ENCODE measurements around the gene ZNF579.

ZNF579 gene

DNA sequence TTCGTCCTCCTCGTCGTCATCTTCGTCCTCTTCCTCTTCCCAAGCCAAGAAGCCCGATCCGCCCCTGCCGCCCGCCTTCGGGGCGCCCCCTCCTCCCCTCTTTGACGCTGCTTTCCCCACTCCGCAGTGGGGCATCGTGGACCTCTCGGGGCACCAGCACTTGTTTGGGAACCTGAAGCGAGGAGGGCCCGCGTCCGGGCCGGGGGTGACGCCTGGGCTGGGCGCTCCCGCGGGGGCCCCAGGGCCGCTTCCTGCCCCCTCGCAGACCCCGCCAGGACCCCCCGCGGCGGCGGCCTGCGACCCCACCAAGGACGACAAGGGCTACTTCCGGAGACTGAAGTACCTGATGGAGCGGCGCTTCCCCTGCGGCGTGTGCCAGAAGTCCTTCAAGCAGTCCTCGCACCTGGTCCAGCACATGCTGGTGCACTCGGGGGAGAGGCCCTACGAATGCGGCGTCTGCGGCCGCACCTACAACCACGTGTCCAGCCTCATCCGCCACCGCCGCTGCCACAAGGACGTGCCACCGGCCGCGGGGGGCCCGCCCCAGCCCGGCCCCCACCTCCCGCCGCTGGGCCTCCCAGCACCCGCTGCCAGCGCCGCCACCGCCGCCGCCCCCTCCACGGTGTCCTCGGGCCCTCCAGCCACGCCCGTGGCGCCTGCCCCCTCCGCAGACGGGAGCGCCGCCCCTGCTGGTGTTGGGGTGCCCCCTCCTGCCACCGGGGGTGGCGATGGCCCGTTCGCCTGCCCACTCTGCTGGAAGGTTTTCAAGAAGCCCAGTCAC is 33.5 kb upstream of the ZNF579 start:
- H3K4me2 ChIP-seq: no peak overlapping the region

DNA sequence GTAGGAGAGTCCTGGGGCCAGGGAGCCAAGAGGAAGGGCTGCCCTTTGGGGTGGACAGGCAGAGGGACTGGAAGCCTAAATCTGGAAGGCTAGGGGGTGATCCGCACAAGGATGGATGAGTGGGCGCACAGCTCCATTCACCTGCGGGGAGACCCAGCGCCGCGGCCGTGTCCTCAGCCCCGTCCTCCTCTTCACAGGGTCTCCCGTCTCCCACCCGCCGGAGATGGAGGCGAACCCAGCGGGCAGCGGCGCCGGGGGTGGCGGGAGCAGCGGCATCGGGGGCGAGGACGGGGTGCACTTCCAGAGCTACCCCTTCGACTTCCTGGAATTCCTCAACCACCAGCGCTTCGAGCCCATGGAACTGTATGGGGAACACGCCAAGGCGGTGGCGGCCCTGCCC is 32.7 kb upstream of the ZNF579 start:
- Histone ChIP-seq H3K27ac (no peak overlapping the region), H3K27me3 (ENCODE audit: insufficient read depth, low read depth) (no peaks in the 10 kb centered on the region), H3K9ac (no peak overlapping the region), H3K4me1 (ENCODE audit: low read depth, poor library complexity, severe bottlenecking) (peaks cover 14% of the 10 kb centered on the region), H4K20me1 (ENCODE audit: insufficient read depth) (no peaks in the 10 kb centered on the region), H2AFZ (ENCODE audit: low read depth) (no peak overlapping the region), H3K4me3 (IDR thresholded peaks at IDR 0.05; ENCODE audit: insufficient read depth, low read depth, low read length) (no peak overlapping the region), H3K4me2 (no peak overlapping the region), H3K36me3 (ENCODE audit: insufficient read depth) (no peaks in the 10 kb centered on the region), H3K79me2 (ENCODE audit: insufficient read depth, low read depth) (no peaks in the 10 kb centered on the region)
- TF ChIP-seq, protein P1, sequence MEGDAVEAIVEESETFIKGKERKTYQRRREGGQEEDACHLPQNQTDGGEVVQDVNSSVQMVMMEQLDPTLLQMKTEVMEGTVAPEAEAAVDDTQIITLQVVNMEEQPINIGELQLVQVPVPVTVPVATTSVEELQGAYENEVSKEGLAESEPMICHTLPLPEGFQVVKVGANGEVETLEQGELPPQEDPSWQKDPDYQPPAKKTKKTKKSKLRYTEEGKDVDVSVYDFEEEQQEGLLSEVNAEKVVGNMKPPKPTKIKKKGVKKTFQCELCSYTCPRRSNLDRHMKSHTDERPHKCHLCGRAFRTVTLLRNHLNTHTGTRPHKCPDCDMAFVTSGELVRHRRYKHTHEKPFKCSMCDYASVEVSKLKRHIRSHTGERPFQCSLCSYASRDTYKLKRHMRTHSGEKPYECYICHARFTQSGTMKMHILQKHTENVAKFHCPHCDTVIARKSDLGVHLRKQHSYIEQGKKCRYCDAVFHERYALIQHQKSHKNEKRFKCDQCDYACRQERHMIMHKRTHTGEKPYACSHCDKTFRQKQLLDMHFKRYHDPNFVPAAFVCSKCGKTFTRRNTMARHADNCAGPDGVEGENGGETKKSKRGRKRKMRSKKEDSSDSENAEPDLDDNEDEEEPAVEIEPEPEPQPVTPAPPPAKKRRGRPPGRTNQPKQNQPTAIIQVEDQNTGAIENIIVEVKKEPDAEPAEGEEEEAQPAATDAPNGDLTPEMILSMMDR (conservative IDR thresholded peaks at IDR 0.05; ENCODE audit: low read depth, low read length): no peak

More for the DNA sequence above, 33.5 kb upstream of the ZNF579 start:
- H3K27ac ChIP-seq: no peak overlapping the region
- H3K4me1 ChIP-seq (ENCODE audit: low read depth, poor library complexity, severe bottlenecking): peaks cover 14% of the 10 kb centered on the region
- H3K27me3 ChIP-seq (ENCODE audit: insufficient read depth, low read depth): no peaks in the 10 kb centered on the region
- H3K79me2 ChIP-seq (ENCODE audit: insufficient read depth, low read depth): no peaks in the 10 kb centered on the region
- TF ChIP-seq, protein P1 (conservative IDR thresholded peaks at IDR 0.05; ENCODE audit: low read depth, low read length): no peak
- H2AFZ ChIP-seq (ENCODE audit: low read depth): no peak overlapping the region
- no peak overlapping the region for H3K9ac ChIP-seq
- no peak overlapping the region for H3K4me3 ChIP-seq (IDR thresholded peaks at IDR 0.05; ENCODE audit: insufficient read depth, low read depth, low read length)
- no peaks in the 10 kb centered on the region for H4K20me1 ChIP-seq (ENCODE audit: insufficient read depth)
- H3K36me3 ChIP-seq (ENCODE audit: insufficient read depth): no peaks in the 10 kb centered on the region

DNA sequence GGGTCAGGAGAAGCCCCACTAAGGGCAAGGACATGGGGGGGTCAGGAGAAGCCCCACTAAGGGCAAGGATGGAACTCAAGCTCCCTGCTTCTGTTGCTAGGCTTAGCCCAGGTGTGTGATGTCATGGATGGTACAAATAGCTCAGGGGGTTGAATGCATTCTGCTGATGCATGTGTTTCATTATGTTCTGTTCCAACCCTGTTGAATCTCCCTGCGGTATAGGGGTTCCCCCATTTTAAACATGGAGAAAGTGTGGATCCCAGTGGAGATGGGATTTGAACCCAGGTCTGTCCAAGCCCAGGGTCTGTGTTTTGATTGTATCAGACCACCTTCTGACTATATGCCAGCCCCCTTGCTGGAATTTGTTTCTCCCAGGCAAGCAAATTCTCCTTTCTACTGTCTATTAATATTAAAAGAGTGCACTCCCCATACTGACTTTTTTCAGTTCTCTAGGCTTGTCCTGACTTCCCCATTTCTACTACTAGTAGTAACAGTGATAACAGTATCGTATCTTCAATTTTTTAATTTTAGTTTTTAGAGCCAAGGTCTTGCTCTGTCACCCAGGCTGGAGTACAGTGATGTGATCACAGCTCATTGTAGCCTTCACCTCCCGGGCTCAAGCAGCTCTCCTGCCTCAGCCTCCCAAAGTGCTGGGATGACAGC is 31.5 kb upstream of the ZNF579 start:
- Histone ChIP-seq H4K20me1 (ENCODE audit: insufficient read depth) (no peaks in the 10 kb centered on the region), H3K27ac (no peak overlapping the region), H3K9ac (no peak overlapping the region), H3K36me3 (ENCODE audit: insufficient read depth) (no peaks in the 10 kb centered on the region), H2AFZ (ENCODE audit: low read depth) (no peak overlapping the region), H3K27me3 (ENCODE audit: insufficient read depth, low read depth) (no peaks in the 10 kb centered on the region), H3K4me2 (peak overlapping the region; percentile 9; the same call in 1 of the 2 replicates), H3K4me1 (ENCODE audit: low read depth, poor library complexity, severe bottlenecking) (peaks cover 14% of the 10 kb centered on the region), H3K4me3 (IDR thresholded peaks at IDR 0.05; ENCODE audit: insufficient read depth, low read depth, low read length) (no peak overlapping the region), H3K79me2 (ENCODE audit: insufficient read depth, low read depth) (0 out of 2 replicates have a peak, but pooled peaks cover 8% of the 10 kb centered on the region)
- TF ChIP-seq, protein P1 (conservative IDR thresholded peaks at IDR 0.05; ENCODE audit: low read depth, low read length): no peak

DNA sequence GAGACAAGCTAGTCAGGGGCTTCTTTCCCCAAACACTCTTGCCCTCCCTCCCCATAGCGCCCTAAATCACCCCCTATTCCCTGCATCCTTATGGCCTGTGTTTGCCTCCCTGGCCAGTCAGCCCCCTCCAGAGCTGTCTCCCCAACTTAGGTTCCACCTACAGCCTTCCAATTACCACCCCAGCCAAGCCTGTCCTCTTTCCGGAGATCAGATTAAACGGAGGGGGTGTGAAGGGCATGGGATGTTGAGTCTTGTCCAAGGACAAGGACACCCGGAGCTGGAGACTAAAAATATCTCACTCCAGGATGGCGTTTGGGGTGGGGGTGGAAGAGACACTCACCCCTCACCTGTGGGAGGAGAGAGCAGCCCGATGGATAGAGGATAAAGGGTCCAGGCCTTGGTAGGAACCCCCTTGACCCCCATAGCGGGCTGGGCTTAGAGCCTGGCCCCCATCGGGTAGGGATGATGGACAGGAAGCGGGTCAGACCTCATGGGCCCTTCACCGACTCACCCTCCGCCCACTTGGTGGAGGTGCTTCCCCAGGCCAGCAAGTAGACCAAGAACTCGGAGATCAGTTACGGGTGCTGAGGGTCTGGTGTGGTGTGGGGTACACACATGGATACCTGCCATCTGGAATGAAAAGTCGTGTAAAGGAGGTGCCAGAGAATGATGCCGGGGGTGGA is 30.8 kb upstream of the ZNF579 start:
- Histone ChIP-seq H3K9ac (no peak overlapping the region), H3K36me3 (ENCODE audit: insufficient read depth) (no peaks in the 10 kb centered on the region), H3K4me1 (ENCODE audit: low read depth, poor library complexity, severe bottlenecking) (peaks cover 21% of the 10 kb centered on the region), H3K4me3 (IDR thresholded peaks at IDR 0.05; ENCODE audit: insufficient read depth, low read depth, low read length) (no peak overlapping the region), H4K20me1 (ENCODE audit: insufficient read depth) (no peaks in the 10 kb centered on the region), H3K27me3 (ENCODE audit: insufficient read depth, low read depth) (no peaks in the 10 kb centered on the region), H3K4me2 (peak overlapping the region; percentile 9; the same call in 1 of the 2 replicates), H3K27ac (no peak overlapping the region), H2AFZ (ENCODE audit: low read depth) (no peak overlapping the region), H3K79me2 (ENCODE audit: insufficient read depth, low read depth) (0 out of 2 replicates have a peak, but pooled peaks cover 14% of the 10 kb centered on the region)
- TF ChIP-seq, protein P1 (conservative IDR thresholded peaks at IDR 0.05; ENCODE audit: low read depth, low read length): no peak
